Iris pigment epithelial cell (primary cell): Measurements from ENCODE around the gene FOXP1.
"Not testable (repeated sequence)": the region's sequence is repeated elsewhere in the genome, so short reads cannot be mapped to it uniquely, and the experiment has no call there.

ENCODE experiments used
- DNase-seq: peaks from one replicate; pipeline ENCODE4 v3.0.0-alpha.2; 2011; ENCODE audit warnings: low read depth

FOXP1 gene

GRCh38 chr3:71450162-71450561 lies 133.4 kb downstream of the FOXP1 start:
- no peak for DNase-seq

GRCh38 chr3:71447803-71448202 lies 135.7 kb downstream of the FOXP1 start:
- DNase-seq: peak; percentile 61

- no peak for DNase-seq
These were observed 136.3 kb downstream of the FOXP1 start for GRCh38 chr3:71447197-71447596.

- DNase-seq: no peak
These were observed 136.8 kb downstream of the FOXP1 start for GRCh38 chr3:71446734-71447133.

GRCh38 chr3:71446260-71446659 lies 137.3 kb downstream of the FOXP1 start:
- no peak for DNase-seq

- no peak for DNase-seq
These were observed 138.7 kb downstream of the FOXP1 start for GRCh38 chr3:71444861-71445259.

- DNase-seq: peak; percentile 93
These were observed 139.3 kb downstream of the FOXP1 start for GRCh38 chr3:71444028-71444860.

GRCh38 chr3:71443332-71443731 lies 140.2 kb downstream of the FOXP1 start:
- DNase-seq: no peak

GRCh38 chr3:71442652-71443042 lies 140.9 kb downstream of the FOXP1 start:
- DNase-seq: no peak

- no peak for DNase-seq
These were observed 141.4 kb downstream of the FOXP1 start for GRCh38 chr3:71441925-71442651.

- DNase-seq: no peak
These were observed 142.2 kb downstream of the FOXP1 start for GRCh38 chr3:71441217-71441924.

GRCh38 chr3:71438904-71439303 lies 144.6 kb downstream of the FOXP1 start:
- no peak for DNase-seq

- no peak for DNase-seq
These were observed 145.3 kb downstream of the FOXP1 start for GRCh38 chr3:71438071-71438685.

- DNase-seq: no peak
These were observed 147.2 kb downstream of the FOXP1 start for GRCh38 chr3:71436337-71436736.

GRCh38 chr3:71435836-71436235 lies 147.7 kb downstream of the FOXP1 start:
- not testable (repeated sequence) for DNase-seq

GRCh38 chr3:71433631-71434030 lies 149.9 kb downstream of the FOXP1 start:
- no peak for DNase-seq

- DNase-seq: no peak
These were observed 151.2 kb downstream of the FOXP1 start for GRCh38 chr3:71432044-71432975.

- peak; percentile 22 for DNase-seq
These were observed 152.5 kb downstream of the FOXP1 start for GRCh38 chr3:71430941-71431552.

- no peak for DNase-seq
These were observed 153.9 kb downstream of the FOXP1 start for GRCh38 chr3:71429597-71429988.

GRCh38 chr3:71428841-71429596 lies 154.5 kb downstream of the FOXP1 start:
- DNase-seq: peak; percentile 59
